Measurements from ENCODE around the gene UBXN4. TPM values are rescaled to one million over a fixed set of nuclear protein-coding genes. Genes with fewer than 3 reads are reported as not detected.
"Not testable (repeated sequence)": the region's sequence is repeated elsewhere in the genome, so short reads cannot be mapped to it uniquely, and the experiment has no call there.

Gene UBXN4, protein sequence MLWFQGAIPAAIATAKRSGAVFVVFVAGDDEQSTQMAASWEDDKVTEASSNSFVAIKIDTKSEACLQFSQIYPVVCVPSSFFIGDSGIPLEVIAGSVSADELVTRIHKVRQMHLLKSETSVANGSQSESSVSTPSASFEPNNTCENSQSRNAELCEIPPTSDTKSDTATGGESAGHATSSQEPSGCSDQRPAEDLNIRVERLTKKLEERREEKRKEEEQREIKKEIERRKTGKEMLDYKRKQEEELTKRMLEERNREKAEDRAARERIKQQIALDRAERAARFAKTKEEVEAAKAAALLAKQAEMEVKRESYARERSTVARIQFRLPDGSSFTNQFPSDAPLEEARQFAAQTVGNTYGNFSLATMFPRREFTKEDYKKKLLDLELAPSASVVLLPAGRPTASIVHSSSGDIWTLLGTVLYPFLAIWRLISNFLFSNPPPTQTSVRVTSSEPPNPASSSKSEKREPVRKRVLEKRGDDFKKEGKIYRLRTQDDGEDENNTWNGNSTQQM
- 70.5 TPM for total RNA-seq

DNA sequence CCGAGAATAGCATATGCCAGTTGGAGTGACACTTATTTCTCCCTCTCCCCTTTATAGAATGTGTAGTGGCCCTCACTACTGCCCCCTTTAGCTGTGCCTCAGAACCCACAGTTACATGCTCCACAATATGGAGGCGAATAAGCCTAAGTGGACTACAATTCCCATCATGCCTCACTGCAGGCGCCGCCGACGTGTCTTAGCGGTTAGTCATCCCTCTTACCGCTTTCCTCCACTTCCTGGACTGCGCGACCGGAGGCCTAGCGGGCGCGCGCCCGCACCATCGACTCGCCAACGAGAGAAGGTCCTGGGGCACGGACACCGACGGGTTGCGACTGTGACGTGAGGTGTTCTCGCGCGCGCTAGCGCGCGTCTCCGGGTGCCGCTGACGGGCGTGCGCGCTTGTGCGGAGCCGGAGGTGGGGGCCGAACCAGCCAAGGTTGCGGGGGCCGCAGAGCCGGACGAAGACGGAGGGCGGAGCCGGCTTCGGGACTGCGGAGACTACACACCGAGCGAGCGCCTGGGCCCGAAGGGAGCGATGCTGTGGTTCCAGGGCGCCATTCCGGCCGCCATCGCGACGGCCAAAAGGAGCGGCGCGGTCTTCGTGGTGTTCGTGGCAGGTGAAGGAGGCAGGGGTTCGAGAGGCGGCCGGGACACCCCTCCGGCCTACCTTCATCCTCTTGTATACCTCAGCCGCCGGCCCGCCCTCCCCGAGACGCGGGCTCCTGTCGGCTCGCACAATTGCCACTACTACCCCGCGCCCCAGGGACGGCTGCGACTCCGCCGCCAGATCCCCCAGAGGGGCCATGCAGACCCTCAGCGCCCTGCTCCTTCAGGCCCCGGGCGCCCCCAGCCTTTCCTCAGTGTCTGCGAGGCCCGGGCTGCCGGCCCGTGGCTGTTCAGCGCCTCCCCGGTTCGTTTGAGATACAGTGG lies at the start of gene UBXN4:
UBXN4 (plus strand) TSS at position 461 of the 930 bp plus-strand sequence; CDS start at position 536, 75 bp downstream.
- DNase-seq (ENCODE audit: low spot score in 2 of 2) (peak; percentile 88 to 90), FAIRE-seq (no peak)

DNA sequence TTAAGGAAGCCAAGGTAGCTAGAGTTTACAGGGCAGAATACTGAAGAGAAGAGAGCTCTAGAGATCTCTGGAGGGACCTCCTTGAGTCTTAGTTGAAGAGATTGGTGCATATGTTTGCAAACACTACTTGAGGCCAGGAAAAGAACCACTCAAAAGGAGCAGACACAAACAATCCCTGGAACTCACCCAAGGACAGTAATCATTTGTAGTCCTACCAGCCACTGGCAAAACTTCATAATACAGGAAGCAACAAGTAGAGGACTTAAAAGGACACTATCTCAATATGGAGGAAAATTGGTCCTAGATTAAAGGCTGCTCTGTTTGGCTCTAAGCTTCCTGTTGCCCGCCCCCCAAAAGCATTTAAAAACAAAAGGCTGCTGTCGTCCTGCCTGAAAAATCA lies 46.9 kb upstream of the UBXN4 start:
- no peak for FAIRE-seq

DNA sequence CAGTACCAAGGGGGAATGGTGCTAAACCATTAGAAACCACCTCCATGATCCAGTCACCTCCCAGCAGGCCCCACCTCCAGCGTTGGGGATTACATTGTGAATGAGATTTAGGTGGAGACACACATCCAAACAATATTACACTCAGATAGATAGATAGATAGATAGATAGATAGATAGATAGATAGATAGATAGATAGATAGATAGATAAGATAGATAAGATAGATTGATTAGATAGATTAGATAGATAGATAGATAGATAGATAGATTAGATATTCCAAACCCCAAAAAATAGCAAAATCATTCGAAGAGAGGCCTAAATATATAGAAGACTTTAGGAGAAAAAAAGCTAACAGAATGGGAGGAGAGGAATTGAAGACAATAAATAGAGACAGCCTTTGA lies 42.8 kb upstream of the UBXN4 start:
- DNase-seq (ENCODE audit: low spot score in 2 of 2): no peak
- FAIRE-seq: no peak

More for the DNA sequence above, 46.9 kb upstream of the UBXN4 start:
- no peak for DNase-seq (ENCODE audit: low spot score in 2 of 2)

DNA sequence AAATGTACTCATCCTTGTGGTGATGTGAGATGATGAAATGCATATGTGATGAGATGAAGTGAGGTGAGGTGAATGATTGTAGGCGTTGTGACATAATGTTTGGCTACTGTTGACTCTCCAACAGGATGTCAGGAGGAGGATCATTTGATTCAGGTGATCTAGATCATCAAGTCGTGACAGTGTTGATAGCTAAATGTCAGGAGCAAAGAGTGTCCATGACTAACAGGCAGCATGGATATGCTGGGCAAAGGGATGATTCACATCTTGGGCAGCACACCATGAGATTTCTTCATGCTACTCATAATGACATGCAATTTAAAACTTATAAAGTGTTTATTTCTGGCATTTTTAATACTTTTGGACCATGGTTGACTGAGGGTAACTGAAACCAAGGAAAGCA lies 40.2 kb upstream of the UBXN4 start:
- no peak for DNase-seq (ENCODE audit: low spot score in 2 of 2)
- FAIRE-seq: no peak

DNA sequence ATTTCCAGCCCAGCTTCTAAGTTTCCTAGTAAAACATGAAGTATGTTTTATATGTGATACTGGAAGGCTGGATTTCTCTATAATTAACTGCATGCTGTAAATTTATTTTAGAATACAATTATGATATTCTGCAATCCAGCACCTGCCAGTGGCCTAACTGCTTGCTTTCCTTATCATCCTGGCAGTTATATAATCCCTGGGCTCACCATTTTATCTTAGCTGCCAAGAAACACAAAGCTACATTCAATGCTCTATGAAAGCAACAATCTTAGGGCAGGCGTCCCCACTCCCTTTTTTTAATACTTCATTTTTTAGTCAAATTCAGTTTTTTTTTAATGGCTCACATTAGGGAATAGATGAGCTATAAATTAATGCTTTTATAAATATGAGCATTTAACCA lies 38.4 kb upstream of the UBXN4 start:
- DNase-seq (ENCODE audit: low spot score in 2 of 2) (no peak), FAIRE-seq (no peak)

DNA sequence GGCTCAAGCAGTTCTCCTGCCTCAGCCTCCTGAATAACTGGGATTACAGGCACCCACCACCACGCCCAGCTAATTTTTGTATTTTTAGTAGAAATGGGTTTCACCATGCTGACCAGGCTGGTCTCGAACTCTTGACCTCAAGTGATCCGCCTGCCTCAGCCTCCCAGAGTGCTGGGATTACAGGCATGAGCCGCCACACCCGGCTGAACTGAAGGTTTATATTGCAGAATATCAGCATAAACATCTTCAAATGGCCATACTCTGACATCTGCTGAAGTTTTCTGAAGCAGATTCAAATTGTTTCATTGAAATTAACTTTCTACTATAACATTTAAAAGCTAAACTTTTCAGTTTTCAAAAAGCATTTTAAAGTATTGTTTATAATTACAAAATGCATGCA lies 37.6 kb upstream of the UBXN4 start:
- not testable (repeated sequence) for DNase-seq (ENCODE audit: low spot score in 2 of 2); FAIRE-seq

DNA sequence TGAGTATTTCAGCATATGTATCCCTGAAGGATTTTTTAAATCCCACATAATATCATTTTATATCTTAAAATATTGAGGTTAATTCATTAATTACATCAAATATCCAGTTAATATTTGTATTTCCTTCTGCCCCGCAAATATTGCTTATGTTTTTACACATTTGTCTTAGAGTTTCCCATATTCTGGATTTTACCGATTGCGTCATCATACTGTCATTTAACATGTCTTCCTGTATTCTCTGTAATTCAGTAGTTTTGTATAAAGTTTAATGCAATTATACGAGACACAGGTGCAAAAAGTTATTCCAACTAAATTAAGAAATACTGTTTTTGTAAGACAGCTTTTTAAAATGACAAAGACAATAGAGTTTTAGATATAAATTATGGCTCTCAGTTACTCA lies 33.5 kb upstream of the UBXN4 start:
- FAIRE-seq (no peak), DNase-seq (ENCODE audit: low spot score in 2 of 2) (no peak)

DNA sequence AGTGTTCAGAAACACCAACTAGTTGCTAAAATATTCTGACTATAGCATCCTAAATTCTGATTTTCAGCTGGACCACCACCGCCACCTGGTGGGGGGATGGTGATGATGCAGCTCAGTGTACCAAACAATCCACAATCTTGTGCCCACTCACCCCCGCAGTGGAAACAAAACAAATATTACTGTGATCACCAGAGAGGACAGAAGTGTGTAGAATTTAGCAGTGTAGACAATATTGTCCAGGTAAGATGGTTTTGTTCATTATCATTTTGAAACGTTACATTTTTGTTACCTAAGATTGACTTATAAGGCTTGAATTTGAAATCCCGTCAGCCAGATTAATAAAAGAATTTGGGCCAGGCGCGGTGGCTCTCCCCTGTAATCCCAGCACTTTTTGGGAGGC lies 31.7 kb upstream of the UBXN4 start:
- FAIRE-seq (peak; percentile 73), DNase-seq (ENCODE audit: low spot score in 2 of 2) (peak; percentile 49 to 53)

DNA sequence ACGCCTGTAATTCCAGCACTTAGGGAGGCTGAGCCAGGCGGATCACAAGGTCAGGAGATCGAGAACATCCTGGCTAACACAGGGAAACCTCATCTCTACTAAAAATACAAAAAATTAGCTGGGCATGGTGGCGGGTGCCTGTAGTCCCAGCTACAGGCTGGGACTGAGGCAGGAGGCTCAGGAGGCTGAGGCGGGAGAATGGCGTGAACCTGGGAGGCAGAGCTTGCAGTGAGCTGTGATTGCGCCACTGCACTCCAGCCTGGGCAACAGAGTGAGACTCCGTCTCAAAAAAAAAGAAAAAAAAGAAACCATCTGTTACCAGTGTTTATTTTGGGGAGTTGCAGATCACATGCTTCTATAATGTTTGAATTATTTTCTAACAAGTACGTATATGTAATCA lies 26.6 kb upstream of the UBXN4 start:
- DNase-seq (ENCODE audit: low spot score in 2 of 2); FAIRE-seq: not testable (repeated sequence)

DNA sequence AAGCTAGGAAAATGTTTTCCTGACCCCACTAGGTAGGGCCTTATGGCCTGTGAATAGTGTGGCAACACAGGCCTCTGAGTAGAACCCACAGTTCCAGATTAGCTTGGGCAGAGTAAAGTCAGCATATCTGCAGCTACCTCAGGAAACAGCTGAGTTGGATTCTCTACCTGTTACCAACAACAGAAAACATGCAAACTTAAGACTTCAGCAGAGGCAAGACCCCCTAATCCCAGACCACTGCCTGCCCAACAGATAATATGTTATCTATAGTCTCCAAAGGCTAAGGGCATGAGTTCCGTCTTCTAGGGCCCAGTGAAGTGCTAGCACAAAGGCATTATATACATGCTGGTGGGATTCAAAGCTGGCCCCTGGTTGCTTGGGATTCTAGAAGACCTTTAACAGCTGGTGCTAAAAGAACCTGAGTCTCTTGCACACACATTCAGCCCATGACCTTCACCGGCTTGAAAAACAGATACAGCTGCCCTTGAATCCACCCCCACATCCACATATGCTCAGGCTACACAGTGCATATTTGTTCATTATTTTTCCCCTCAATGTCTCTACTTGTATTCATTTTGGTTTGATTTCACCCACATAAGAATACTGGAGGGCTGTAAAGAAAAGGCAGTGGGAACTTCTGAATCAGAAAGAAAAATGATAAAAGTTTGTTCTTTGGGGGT lies 13.5 kb upstream of the UBXN4 start:
- DNase-seq (ENCODE audit: low spot score in 2 of 2) (no peak), FAIRE-seq (no peak)

DNA sequence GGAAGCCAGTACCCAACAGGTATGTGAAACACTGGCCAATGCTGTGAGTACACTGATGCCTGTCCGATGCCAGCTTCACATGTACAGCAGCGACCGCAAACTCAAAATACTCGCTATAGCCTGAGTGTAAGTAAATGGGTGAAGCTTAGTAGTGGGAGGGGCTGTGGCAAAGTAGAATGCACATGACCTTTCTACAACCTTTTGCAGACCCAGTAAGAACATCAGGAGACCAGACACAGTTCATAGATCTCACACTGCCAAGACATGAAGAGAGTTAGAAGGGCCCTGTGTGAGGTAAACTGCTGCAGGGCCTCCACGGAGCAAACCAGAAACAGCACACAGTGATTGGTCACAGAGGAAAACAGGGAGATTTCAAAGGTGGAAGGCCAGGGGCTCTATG lies 9.1 kb upstream of the UBXN4 start:
- FAIRE-seq (no peak), DNase-seq (ENCODE audit: low spot score in 2 of 2) (no peak)

DNA sequence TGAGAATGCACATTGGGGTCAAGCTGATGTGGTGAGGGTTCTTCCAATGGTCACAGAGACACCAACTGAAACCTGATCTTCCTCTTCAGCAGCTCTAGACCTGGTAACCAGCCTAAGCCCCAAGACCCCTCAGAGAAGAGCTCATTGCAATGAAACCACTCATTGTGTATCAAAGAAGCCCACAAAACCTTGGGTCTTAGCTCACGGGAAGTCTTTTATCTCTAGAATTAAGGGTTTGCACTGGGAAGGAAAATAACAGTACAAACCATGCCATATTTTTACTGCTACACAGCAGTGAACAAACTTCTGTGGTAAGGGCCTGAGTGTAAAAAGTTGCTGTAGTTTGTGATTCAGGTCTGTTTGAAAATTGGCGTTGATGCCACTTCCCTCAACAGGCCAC lies 8.6 kb upstream of the UBXN4 start:
- DNase-seq (ENCODE audit: low spot score in 2 of 2) (no peak), FAIRE-seq (no peak)

DNA sequence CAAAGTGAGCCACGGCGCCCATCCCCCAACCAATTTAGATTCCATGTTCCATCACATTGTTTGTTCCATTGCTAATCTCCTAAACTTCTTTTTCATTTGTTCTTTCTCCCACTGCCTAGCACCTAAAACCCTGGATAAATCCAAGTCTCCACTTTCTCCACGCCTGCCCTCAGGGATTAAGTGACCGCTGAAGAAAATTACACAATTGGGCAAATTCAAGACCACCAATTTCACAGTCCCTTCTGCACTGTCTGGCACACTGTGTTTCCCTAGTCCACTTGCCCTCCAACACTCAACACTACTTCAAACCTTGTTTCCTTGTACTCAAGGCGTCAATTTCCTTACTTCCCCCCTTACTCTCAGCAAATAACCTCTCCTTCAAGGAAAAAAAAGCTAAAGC lies 5.1 kb upstream of the UBXN4 start:
- FAIRE-seq (no peak), DNase-seq (ENCODE audit: low spot score in 2 of 2) (no peak)

DNA sequence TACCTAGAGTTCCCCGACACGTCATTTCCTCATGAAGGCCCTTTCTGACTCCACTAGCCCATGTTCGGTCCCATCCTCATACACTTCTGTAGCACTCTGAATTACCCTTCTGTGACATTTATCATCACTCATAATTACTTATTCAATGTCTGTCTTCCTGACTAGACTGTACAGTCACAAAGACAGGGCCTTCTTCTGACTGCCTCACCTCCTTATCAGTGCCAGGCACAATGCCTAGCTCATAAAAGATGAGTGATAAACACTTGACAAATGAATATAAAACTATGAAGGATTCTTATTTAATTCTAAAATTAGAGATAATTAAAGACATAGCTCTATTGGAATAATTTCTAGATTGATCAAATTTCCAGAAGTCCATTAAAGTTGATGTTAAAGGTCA lies 1.4 kb upstream of the UBXN4 start:
- no peak for DNase-seq (ENCODE audit: low spot score in 2 of 2)
- FAIRE-seq: no peak

DNA sequence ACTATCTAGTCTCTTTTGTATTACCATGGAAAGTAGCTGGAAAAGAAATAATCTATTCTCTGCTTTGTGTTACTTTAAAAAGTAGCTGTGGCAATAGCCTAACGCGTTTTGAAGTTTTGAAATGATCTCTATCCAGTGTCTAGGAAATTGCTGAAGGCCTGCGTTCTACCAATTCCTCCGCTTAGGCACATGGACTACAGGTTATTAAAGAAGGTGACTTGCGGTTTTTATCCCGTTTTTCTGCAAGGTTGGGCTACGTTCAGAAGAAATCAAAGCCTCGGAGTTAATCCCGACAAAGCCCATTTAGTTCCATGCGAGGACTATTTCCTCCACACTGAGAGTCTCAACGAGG lies 636 bp upstream of the UBXN4 start:
- DNase-seq (ENCODE audit: low spot score in 2 of 2): no peak
- no peak for FAIRE-seq

DNA sequence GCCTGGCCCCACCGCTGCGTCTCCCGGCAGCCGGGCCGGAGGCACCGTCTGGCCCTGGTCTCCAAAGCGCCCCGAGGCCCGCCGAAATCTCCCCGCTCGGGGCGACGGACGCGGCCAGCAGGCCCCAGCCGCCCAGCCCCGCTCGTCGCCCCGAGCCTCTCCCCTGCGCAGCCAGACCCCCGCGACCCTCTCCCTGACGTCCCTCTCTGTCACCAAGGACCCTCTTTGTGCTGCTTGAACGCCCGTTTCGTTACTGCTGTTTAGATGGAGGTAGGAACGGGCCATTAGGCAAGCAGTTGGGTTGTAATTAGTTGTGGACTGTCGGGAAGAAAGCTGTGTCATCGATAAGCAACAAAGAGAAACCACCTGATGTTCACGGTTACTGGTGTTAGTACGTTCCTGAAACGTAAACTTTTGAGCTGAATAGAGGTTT lies 686 bp downstream of the UBXN4 start:
- FAIRE-seq: no peak
- DNase-seq (ENCODE audit: low spot score in 2 of 2): peak; percentile 35 to 37

DNA sequence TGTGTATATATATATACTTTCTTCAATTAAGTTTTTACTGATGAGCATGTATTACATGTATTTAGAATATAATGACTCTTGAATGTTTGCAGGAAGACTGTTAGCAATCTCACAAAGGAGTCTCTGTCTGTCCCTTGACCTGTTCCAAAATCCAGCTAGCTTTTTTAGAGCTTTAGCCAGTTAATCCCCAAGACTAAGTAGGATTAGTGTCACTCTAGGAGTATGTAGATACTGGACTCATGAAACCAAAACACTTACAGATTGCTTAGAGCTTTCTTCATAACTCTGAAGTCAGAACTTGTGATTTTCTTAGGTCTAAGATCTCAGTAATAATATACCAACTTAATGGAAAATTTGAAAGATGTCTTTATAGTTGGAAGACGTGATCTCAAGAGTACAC lies 2.2 kb downstream of the UBXN4 start:
- FAIRE-seq (no peak), DNase-seq (ENCODE audit: low spot score in 2 of 2) (no peak)

DNA sequence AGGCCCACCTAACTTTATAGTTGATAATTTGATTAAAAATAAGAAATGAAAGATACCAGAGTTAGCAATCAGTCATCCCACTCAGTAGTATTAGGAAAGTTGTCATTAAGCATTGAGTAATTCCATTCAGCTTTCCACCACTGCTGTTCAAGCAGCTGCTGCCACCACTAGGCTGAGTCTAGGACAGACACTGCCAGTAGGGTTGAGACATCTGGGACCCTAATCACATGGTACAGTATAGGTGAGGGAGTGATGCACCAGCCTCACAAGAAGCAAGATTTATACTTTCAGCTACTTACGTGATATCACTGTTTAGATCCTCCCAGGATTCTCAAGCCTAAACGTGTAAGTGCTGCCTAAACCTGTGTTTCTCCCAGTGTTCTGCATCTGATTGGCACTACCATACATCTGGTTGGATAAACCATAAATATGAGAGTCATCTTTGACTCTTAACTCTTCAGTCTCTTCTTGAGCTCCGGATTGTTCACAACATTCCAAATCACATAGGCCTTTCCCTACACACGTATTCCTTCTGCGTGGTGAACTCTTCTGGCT lies 3.2 kb downstream of the UBXN4 start:
- FAIRE-seq (no peak), DNase-seq (ENCODE audit: low spot score in 2 of 2) (peak in 1 of 2 donors; percentile 16)

DNA sequence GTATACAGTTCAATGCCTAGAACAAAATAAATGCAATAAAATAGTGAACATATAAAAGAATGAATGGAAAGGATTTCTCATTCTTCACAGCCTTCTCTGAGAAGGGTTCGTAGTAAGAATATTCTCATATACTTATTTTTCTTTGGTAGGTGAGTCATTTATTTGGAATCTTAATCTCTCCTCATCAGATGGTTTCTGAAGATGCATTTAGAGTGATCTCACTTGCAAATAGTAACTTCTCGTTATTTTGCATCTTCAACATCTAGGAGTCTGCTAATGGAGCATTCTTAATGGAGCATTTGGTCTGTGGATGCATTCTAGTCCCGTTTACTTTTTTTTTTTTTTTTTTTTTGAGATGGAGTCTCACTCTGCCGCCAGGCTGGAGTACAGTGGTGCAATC lies 3.9 kb downstream of the UBXN4 start:
- no peak for DNase-seq (ENCODE audit: low spot score in 2 of 2)
- FAIRE-seq: no peak

DNA sequence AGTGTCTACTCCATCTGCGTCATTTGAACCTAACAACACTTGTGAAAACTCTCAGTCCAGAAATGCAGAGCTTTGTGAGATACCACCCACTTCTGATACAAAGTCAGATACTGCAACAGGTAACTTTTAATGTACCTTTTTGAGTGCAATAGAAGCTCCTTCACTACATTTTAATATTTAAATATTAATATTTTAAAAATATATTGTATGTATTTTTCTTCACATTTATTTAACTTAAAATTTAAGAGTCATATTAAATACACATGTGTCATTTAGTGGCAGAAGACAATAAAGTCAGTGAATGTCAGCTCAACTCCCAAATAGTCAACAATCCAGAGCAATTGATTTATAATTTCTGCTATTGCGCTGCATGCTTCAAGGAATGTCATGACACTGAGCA lies 13.9 kb downstream of the UBXN4 start:
- FAIRE-seq: no peak
- DNase-seq (ENCODE audit: low spot score in 2 of 2): no peak

Measured in frontal cortex (tissue), 4 donors.